Trophoblast cell (in vitro differentiated cells and primary cell): ENCODE data around the gene MRGPRX4.

ENCODE experiments used
- DNase-seq, 2 donors: peaks; one replicate each; pipeline ENCODE4 v3.0.0-alpha.2; 2016
- H2AFZ ChIP-seq: 2 replicates; pipeline ENCODE4 v1.6.1; 2013; ENCODE audit warnings: low read length, moderate library complexity, mild to moderate bottlenecking; ENCODE audit not compliant: insufficient read depth, poor library complexity
- H2AK5ac ChIP-seq: 2 replicates; pipeline ENCODE4 v1.6.1; 2013; ENCODE audit warnings: mild to moderate bottlenecking, low read length
- H2BK120ac ChIP-seq: 2 replicates; pipeline ENCODE4 v1.6.1; 2013; ENCODE audit warnings: low read length, mild to moderate bottlenecking, moderate library complexity; ENCODE audit not compliant: insufficient read depth, poor library complexity
- H2BK12ac ChIP-seq: 2 replicates; pipeline ENCODE4 v1.6.1; 2013; ENCODE audit warnings: mild to moderate bottlenecking, low read length, moderate library complexity
- H2BK5ac ChIP-seq: 2 replicates; pipeline ENCODE4 v1.6.1; 2013; ENCODE audit warnings: low read length, low read depth, moderate library complexity, mild to moderate bottlenecking; ENCODE audit not compliant: poor library complexity
- H3K14ac ChIP-seq: 2 replicates; pipeline ENCODE4 v1.6.1; 2013; ENCODE audit warnings: mild to moderate bottlenecking, low read length
- H3K18ac ChIP-seq: 2 replicates; pipeline ENCODE4 v1.6.1; 2013; ENCODE audit warnings: mild to moderate bottlenecking, low read length
- H3K23ac ChIP-seq: 2 replicates; pipeline ENCODE4 v1.6.1; 2013; ENCODE audit warnings: low read length
- H3K27ac ChIP-seq: 2 replicates; pipeline ENCODE4 v1.5.1; 2013; ENCODE audit warnings: low read depth, mild to moderate bottlenecking, inconsistent platforms, low read length, moderate library complexity
- H3K27me3 ChIP-seq: 2 replicates; pipeline ENCODE4 v1.6.1; 2013; ENCODE audit warnings: inconsistent platforms, mild to moderate bottlenecking, low read length, moderate library complexity; ENCODE audit not compliant: insufficient read depth
- H3K36me3 ChIP-seq, 2 experiments: 1 replicate in 1 of 2; 2 replicates in 1 of 2; pipeline ENCODE4 v1.6.1; 2013; ENCODE audit warnings: low read length in 2 of 2, mild to moderate bottlenecking in 2 of 2, moderate library complexity in 1 of 2; ENCODE audit not compliant: insufficient read depth in 2 of 2, control insufficient read depth in 1 of 2
- H3K4ac ChIP-seq: 2 replicates; pipeline ENCODE4 v1.6.1; 2013; ENCODE audit warnings: low read depth, mild to moderate bottlenecking, low read length, moderate library complexity
- H3K4me1 ChIP-seq, 2 experiments: 1 replicate in 1 of 2; 2 replicates in 1 of 2; pipeline ENCODE4 v1.6.1; 2013; ENCODE audit warnings: low read length in 2 of 2, mild to moderate bottlenecking in 2 of 2, moderate library complexity in 1 of 2; ENCODE audit not compliant: insufficient read depth in 2 of 2, control insufficient read depth in 1 of 2
- H3K4me2 ChIP-seq: 2 replicates; pipeline ENCODE4 v1.6.1; 2013; ENCODE audit warnings: inconsistent platforms, mild to moderate bottlenecking, low read length, moderate library complexity
- H3K4me3 ChIP-seq: 2 replicates; pipeline ENCODE4 v1.5.1; 2013; ENCODE audit warnings: mild to moderate bottlenecking, low read depth, low read length, inconsistent platforms
- H3K79me1 ChIP-seq: one replicate; pipeline ENCODE4 v1.6.1; 2013; ENCODE audit warnings: low read length
- H3K79me2 ChIP-seq: 2 replicates; pipeline ENCODE4 v1.6.1; 2013; ENCODE audit warnings: low read length, mild to moderate bottlenecking; ENCODE audit not compliant: control insufficient read depth, insufficient read depth, poor library complexity
- H3K9ac ChIP-seq: 2 replicates; pipeline ENCODE4 v1.6.1; 2013; ENCODE audit warnings: mild to moderate bottlenecking, low read length
- H3K9me3 ChIP-seq: 2 replicates; pipeline ENCODE4 v1.6.1; 2013; ENCODE audit warnings: low read depth, mild to moderate bottlenecking, control low read depth, inconsistent platforms, low read length; ENCODE audit not compliant: insufficient read depth
- H4K12ac ChIP-seq: 2 replicates; pipeline ENCODE4 v1.6.1; 2013; ENCODE audit warnings: low read depth, mild to moderate bottlenecking, low read length, moderate library complexity
- H4K8ac ChIP-seq: 2 replicates; pipeline ENCODE4 v1.6.1; 2013; ENCODE audit warnings: low read depth, mild to moderate bottlenecking, low read length, moderate library complexity
- H4K91ac ChIP-seq: one replicate; pipeline ENCODE4 v1.6.1; 2013; ENCODE audit warnings: low read depth, mild to moderate bottlenecking, low read length, moderate library complexity
- WGBS: extraction: QIAGEN DNeasy Blood & Tissue Kit; methylation state at CpG from one replicate; pipeline ENCODE4 v1.1.7; 2013; ENCODE audit warnings: missing lambda C conversion rate; ENCODE audit not compliant: insufficient read length, insufficient coverage; ENCODE audit errors: extremely low coverage; 5-methylcytosine and 5-hydroxymethylcytosine counted together

MRGPRX4 gene

GRCh38 chr11:18137186-18137800 lies 35.3 kb upstream of the MRGPRX4 start:
- Histone ChIP-seq H3K9ac (no peak overlapping the region), H3K4ac (no peak overlapping the region), H3K4me3 (no peak overlapping the region), H3K27ac (no peak overlapping the region), H2BK120ac (no peak overlapping the region), H3K79me2 (no peaks in the 10 kb centered on the region), H3K4me1 (no peaks in the 10 kb centered on the region), H3K9me3 (peaks cover 4% of the 10 kb centered on the region), H3K4me2 (no peak overlapping the region), H2AK5ac (no peak overlapping the region), H4K8ac (no peak overlapping the region), H2BK12ac (no peak overlapping the region), H3K18ac (no peak overlapping the region), H4K12ac (no peak overlapping the region), H3K36me3 (no peaks in the 10 kb centered on the region), H3K27me3 (no peaks in the 10 kb centered on the region), H3K14ac (no peak overlapping the region), H4K91ac (no peak overlapping the region), H3K23ac (no peak overlapping the region), H3K79me1 (no peaks in the 10 kb centered on the region), H2BK5ac (no peak overlapping the region), H2AFZ (no peak overlapping the region)
- DNase-seq = no peak
- 100% methylated on average over 4 of the region's 29 CpGs for WGBS

GRCh38 chr11:18140145-18140544 lies 32.5 kb upstream of the MRGPRX4 start:
- no peak for DNase-seq
- H3K4me3 ChIP-seq = no peak overlapping the region
- no peaks in the 10 kb centered on the region for H3K27me3 ChIP-seq
- peaks cover 4% of the 10 kb centered on the region for H3K9me3 ChIP-seq
- no peak overlapping the region for H4K91ac ChIP-seq
- no peaks in the 10 kb centered on the region for H3K4me1 ChIP-seq
- no peak overlapping the region for H2BK12ac ChIP-seq
- H3K79me2 ChIP-seq = no peaks in the 10 kb centered on the region
- H3K4ac ChIP-seq = no peak overlapping the region
- H3K9ac ChIP-seq = no peak overlapping the region
- no CpG with 5 or more reads among the region's 2 CpGs for WGBS
- H3K36me3 ChIP-seq = no peaks in the 10 kb centered on the region
- no peak overlapping the region for H3K14ac ChIP-seq
- no peak overlapping the region for H3K27ac ChIP-seq
- no peaks in the 10 kb centered on the region for H3K79me1 ChIP-seq
- no peak overlapping the region for H4K8ac ChIP-seq
- H4K12ac ChIP-seq = no peak overlapping the region
- no peak overlapping the region for H2AFZ ChIP-seq
- no peak overlapping the region for H3K18ac ChIP-seq
- H2AK5ac ChIP-seq = no peak overlapping the region
- H3K4me2 ChIP-seq = no peak overlapping the region
- H3K23ac ChIP-seq = no peak overlapping the region
- H2BK5ac ChIP-seq = no peak overlapping the region
- no peak overlapping the region for H2BK120ac ChIP-seq

- no peak overlapping the region for H2BK120ac ChIP-seq
- no peaks in the 10 kb centered on the region for H3K36me3 ChIP-seq
- H3K23ac ChIP-seq = no peak overlapping the region
- H3K4ac ChIP-seq = no peak overlapping the region
- no peak overlapping the region for H3K4me3 ChIP-seq
- H3K9ac ChIP-seq = no peak overlapping the region
- DNase-seq = no peak
- WGBS = no CpG with 5 or more reads among the region's 5 CpGs
- no peak overlapping the region for H2BK5ac ChIP-seq
- H4K12ac ChIP-seq = no peak overlapping the region
- no peak overlapping the region for H3K27ac ChIP-seq
- no peaks in the 10 kb centered on the region for H3K27me3 ChIP-seq
- no peak overlapping the region for H3K18ac ChIP-seq
- H2AFZ ChIP-seq = no peak overlapping the region
- H2BK12ac ChIP-seq = no peak overlapping the region
- H3K79me1 ChIP-seq = no peaks in the 10 kb centered on the region
- H2AK5ac ChIP-seq = no peak overlapping the region
- no peaks in the 10 kb centered on the region for H3K9me3 ChIP-seq
- no peak overlapping the region for H3K14ac ChIP-seq
- H4K91ac ChIP-seq = no peak overlapping the region
- H3K79me2 ChIP-seq = no peaks in the 10 kb centered on the region
- no peaks in the 10 kb centered on the region for H3K4me1 ChIP-seq
- H3K4me2 ChIP-seq = no peak overlapping the region
- H4K8ac ChIP-seq = no peak overlapping the region
Observed at GRCh38 chr11:18144243-18144642, 28.4 kb upstream of the MRGPRX4 start.

- no peak overlapping the region for H3K4me3 ChIP-seq
- H4K8ac ChIP-seq = no peak overlapping the region
- no peak overlapping the region for H4K91ac ChIP-seq
- WGBS = no CpG with 5 or more reads among the region's 2 CpGs
- H4K12ac ChIP-seq = no peak overlapping the region
- no peak overlapping the region for H3K9ac ChIP-seq
- H2AK5ac ChIP-seq = no peak overlapping the region
- H3K79me2 ChIP-seq = no peaks in the 10 kb centered on the region
- H2BK12ac ChIP-seq = no peak overlapping the region
- H2BK120ac ChIP-seq = no peak overlapping the region
- H3K27me3 ChIP-seq = no peaks in the 10 kb centered on the region
- H3K4me2 ChIP-seq = no peak overlapping the region
- no peaks in the 10 kb centered on the region for H3K36me3 ChIP-seq
- H3K18ac ChIP-seq = no peak overlapping the region
- H3K27ac ChIP-seq = no peak overlapping the region
- H3K14ac ChIP-seq = no peak overlapping the region
- H3K9me3 ChIP-seq = no peaks in the 10 kb centered on the region
- H3K4ac ChIP-seq = no peak overlapping the region
- no peak for DNase-seq
- no peak overlapping the region for H3K23ac ChIP-seq
- H2BK5ac ChIP-seq = no peak overlapping the region
- no peak overlapping the region for H2AFZ ChIP-seq
- H3K79me1 ChIP-seq = no peaks in the 10 kb centered on the region
- no peaks in the 10 kb centered on the region for H3K4me1 ChIP-seq
Observed at GRCh38 chr11:18145025-18145424, 27.6 kb upstream of the MRGPRX4 start.
